AG09309 (cell line): ENCODE measurements around the gene MYT1.
"Not testable (repeated sequence)": the region's sequence is repeated elsewhere in the genome, so short reads cannot be mapped to it uniquely, and the experiment has no call there.

ENCODE experiments used
- DNase-seq: peaks from one replicate; pipeline ENCODE4 v3.0.0-alpha.2; 2010; ENCODE audit warnings: low read depth
- H3K4me3 ChIP-seq: 2 replicates; pipeline ENCODE4 v1.5.1; 2011; ENCODE audit warnings: mild to moderate bottlenecking, low read depth, low read length, moderate library complexity; ENCODE audit not compliant: control insufficient read depth
- CTCF ChIP-seq: IDR thresholded peaks from 2 replicates; pipeline ENCODE4 v1.5.1; 2011; ENCODE audit warnings: mild to moderate bottlenecking, low read depth, low read length, inconsistent platforms; ENCODE audit not compliant: insufficient read depth, control insufficient read depth; ENCODE audit errors: missing control alignments

Gene MYT1

GRCh38 chr20:64164123-64164836, at the start of gene MYT1:
MYT1 (plus strand) TSS chr20:64164452; CDS start chr20:64198862, 34,410 bp downstream.
- no peak for TF ChIP-seq CTCF
- no peak within 1 kb of the TSS for H3K4me3 ChIP-seq
- no peak for DNase-seq

- DNase-seq = no peak
- TF ChIP-seq CTCF = no peak
- H3K4me3 ChIP-seq = no peak overlapping the region
These were observed 48.9 kb upstream of the MYT1 start for GRCh38 chr20:64115171-64115911.

- no peak for DNase-seq
These were observed 48.2 kb upstream of the MYT1 start for GRCh38 chr20:64116016-64116415.

GRCh38 chr20:64116541-64117431, 47.5 kb upstream of the MYT1 start:
- H3K4me3 ChIP-seq = no peak overlapping the region
- TF ChIP-seq CTCF = no peak
- DNase-seq = no peak

More at GRCh38 chr20:64116016-64116415, 48.2 kb upstream of the MYT1 start:
- no peak overlapping the region for H3K4me3 ChIP-seq
- TF ChIP-seq CTCF = no peak

- not testable (repeated sequence) for DNase-seq, H3K4me3 ChIP-seq
These were observed 46.8 kb upstream of the MYT1 start for GRCh38 chr20:64117432-64117777.

GRCh38 chr20:64119301-64119680, 45.0 kb upstream of the MYT1 start:
- no peak for TF ChIP-seq CTCF
- no peak overlapping the region for H3K4me3 ChIP-seq
- no peak for DNase-seq
